Measurements from ENCODE around the gene PARP1.
"Not testable (repeated sequence)": the region's sequence is repeated elsewhere in the genome, so short reads cannot be mapped to it uniquely, and the experiment has no call there.

The PARP1 gene

GRCh38 chr1:226407497-226408284 is at the start of gene PARP1:
TSS of gene PARP1 (minus strand) at chr1:226408093. CDS start at chr1:226407929, 164 bp downstream.
- DNase-seq: peak; percentile 93

DNA sequence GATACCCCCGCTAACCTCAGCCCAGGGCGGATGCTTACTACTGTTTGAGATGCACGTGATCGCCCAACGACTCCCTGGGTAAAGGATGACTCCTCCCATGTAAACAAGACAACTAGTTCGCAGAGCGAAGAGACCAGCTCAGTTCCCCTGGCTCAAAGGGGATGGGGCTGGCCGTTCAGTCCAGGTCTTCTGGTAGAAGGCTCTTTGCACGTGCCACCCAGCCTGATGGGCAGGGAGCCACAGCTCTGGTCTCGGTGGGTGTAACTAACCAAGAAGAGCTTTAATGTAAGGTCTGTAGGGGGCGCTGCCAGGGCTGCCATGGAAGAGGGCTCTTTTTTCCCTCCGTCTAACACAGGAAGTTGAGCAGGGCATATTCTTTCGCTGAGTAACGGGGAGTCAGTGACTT is 49.4 kb upstream of the PARP1 start:
- peak; percentile 39 for DNase-seq

GRCh38 chr1:226455843-226456242 is 48.0 kb upstream of the PARP1 start:
- DNase-seq: no peak

DNA sequence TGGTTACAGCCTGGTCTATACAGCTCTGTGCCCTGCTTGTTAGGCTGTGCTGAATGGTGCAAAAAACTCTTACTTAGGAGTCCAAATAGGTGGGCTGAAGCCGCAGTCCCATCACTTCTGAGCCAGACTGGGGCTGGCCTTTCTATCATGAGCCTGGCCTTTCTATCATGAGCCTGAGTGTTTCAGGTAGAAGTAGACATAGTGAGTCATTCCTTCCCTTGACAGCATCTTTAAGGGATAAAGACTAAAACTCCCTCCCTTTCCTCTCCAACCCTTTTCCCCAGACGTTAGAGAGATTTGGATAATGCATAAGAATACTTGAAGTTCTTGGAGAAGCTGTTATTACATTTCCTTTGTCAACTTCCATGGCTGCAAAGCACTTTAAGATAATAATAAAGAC is 46.5 kb upstream of the PARP1 start:
- no peak for DNase-seq

GRCh38 chr1:226453015-226453704 is 45.3 kb upstream of the PARP1 start:
- DNase-seq: peak; percentile 76

GRCh38 chr1:226450688-226451087 is 42.8 kb upstream of the PARP1 start:
- no peak for DNase-seq

- no peak for DNase-seq
Measured at GRCh38 chr1:226449823-226450222, 41.9 kb upstream of the PARP1 start.

GRCh38 chr1:226447932-226448665 is 40.2 kb upstream of the PARP1 start:
- no peak for DNase-seq

- no peak for DNase-seq
Measured at GRCh38 chr1:226446094-226446493, 38.2 kb upstream of the PARP1 start.

DNA sequence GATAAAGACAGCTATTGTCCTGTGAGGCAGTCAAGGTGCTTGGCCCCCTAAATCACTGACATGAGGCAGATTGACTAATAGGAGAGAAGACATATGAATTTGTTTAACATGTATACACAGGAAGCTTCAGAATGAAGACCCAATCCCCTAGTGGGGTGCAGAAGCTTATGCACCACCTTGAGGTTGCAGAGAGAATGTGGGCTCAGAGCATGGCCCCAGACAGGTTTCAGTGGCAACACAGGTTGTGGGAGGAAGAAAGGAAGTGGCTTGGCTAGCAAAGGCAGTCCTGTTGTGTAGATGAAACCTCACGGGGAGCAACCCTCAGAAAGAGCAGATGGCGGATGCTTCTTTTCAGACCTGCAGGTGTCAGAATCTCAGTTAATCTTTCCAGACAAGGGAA is 37.0 kb upstream of the PARP1 start:
- peak; percentile 83 for DNase-seq

DNA sequence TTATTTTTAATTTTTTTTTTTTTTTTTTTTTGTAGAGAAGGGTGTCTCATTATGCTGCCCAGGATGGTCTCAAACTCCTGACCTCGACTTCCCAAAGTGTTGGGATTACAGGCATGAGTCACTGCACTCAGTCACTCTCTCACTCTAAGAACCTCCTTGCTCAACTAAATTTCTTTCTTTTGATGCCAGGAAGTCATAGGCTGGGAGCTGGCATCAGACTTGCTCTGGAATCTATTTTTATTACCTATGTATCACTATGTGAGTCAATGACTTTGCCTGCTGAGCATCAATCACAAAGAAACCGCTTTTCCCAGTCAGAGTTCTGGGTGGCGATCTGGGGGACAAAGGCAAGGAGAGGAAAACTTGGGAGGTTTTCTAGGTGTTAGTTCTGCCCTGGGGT is 35.5 kb upstream of the PARP1 start:
- no peak for DNase-seq

DNA sequence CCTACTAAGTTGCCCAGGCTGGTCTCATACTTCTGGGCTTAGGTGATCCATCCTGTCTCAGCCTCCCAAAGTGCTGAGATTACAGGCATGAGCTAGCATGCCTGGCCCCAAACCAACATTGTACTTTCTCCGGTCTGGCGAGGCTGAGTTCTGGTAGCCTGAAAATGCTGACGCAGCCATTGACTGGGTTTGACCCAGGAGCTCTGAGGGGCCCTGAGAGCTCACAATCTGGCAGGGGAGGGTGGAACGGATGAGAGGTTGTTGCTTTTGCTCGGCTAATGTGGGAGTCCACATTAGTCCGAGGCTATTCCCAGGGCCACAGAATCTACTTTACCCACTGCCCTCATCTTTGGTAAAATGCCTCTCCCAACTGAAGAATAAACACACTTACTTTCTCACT is 35.1 kb upstream of the PARP1 start:
- DNase-seq: no peak

DNA sequence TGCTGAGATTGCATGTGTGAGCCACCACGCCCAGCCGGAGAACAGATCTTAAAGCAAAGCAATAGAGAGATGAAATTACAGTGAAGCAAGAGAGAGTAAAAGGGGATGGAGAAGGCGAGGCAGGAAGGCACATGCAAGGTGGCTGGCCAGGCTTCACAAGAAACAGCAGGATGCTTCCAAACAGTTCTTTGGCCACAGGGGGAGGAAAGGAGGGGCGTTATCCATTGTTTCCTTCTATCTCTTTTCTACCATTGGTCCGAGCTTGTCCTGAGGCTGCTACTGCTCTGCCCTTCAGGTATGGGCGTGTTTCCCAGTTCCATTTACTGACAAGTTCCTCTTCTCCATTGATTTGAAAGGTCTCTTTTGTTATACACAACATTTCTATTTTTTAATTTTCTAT is 33.7 kb upstream of the PARP1 start:
- DNase-seq: no peak

- no peak for DNase-seq
Measured at GRCh38 chr1:226440512-226440911, 32.6 kb upstream of the PARP1 start.

GRCh38 chr1:226438007-226438406 is 30.1 kb upstream of the PARP1 start:
- peak; percentile 55 for DNase-seq

DNA sequence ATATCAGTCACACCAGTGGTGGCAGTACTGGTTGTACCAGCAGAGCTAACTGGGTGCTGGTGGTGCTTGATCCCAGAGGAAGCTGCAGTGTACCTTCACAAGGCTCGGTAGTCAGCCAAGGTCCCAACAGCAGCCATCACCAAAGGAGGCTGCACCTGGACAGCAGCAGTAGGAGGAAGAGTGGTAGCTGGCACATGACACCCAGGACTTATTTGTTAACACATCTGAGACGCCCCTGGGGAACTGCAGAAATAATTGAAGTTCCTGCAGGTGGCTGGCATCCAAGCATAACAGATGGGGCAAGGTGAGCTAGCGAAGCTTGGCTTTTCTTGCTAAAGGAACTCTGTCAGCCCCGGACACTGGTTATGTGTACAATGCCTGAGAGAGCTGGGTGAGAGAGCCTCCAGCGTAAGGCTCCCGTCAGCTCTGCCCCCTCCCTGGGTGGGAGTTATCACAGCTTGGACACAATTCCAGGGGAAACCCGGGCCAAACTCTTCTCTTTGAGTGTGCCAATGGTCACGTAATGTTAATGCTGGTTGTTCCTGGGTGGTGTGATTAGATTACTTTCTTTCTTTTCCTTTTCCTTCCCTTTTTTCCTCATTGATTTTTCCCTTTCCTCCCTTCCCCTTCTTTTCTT is 29.1 kb upstream of the PARP1 start:
- peak; percentile 21 for DNase-seq

GRCh38 chr1:226436472-226436854 is 28.6 kb upstream of the PARP1 start:
- DNase-seq: no peak

GRCh38 chr1:226433341-226433720 is 25.4 kb upstream of the PARP1 start:
- peak; percentile 65 for DNase-seq

GRCh38 chr1:226432586-226433340 is 24.9 kb upstream of the PARP1 start:
- DNase-seq: peak; percentile 63

- DNase-seq: not testable (repeated sequence)
Measured at GRCh38 chr1:226431898-226432297, 24.0 kb upstream of the PARP1 start.

GRCh38 chr1:226429858-226430715 is 22.2 kb upstream of the PARP1 start:
- no peak for DNase-seq
